Measurements from ENCODE around the gene ZNF568.

- TF ChIP-seq, protein P1, sequence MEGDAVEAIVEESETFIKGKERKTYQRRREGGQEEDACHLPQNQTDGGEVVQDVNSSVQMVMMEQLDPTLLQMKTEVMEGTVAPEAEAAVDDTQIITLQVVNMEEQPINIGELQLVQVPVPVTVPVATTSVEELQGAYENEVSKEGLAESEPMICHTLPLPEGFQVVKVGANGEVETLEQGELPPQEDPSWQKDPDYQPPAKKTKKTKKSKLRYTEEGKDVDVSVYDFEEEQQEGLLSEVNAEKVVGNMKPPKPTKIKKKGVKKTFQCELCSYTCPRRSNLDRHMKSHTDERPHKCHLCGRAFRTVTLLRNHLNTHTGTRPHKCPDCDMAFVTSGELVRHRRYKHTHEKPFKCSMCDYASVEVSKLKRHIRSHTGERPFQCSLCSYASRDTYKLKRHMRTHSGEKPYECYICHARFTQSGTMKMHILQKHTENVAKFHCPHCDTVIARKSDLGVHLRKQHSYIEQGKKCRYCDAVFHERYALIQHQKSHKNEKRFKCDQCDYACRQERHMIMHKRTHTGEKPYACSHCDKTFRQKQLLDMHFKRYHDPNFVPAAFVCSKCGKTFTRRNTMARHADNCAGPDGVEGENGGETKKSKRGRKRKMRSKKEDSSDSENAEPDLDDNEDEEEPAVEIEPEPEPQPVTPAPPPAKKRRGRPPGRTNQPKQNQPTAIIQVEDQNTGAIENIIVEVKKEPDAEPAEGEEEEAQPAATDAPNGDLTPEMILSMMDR (IDR thresholded peaks at IDR 0.05; ENCODE audit: insufficient read depth, low read depth, low read length): no peak
- no peak for TF ChIP-seq EZH2 (IDR thresholded peaks at IDR 0.05; ENCODE audit: insufficient read depth, low read length)
Measured at GRCh38 chr19:36876993-36877938, 38.9 kb upstream of the ZNF568 start.

All from astrocyte (in vitro differentiated cells and primary cell).